B cell (primary cell): ENCODE results near the gene CMTM8. TPM values are rescaled to one million over a fixed set of nuclear protein-coding genes. Genes with fewer than 3 reads are reported as not detected.

Experiments used
- ATAC-seq: fragments of 200-7000 bp; cut with Tn5 transposase; one replicate; pipeline ENCODE4 v1.10.0; 2021; ENCODE audit warnings: low read depth, mild to moderate bottlenecking, moderate number of reproducible peaks, moderate library complexity
- CTCF ChIA-PET: fragments of 350-600 bp; sonication (Branson Sonifier 250); formaldehyde crosslinking; loops from one replicate; lab custom pipeline; 2021; ENCODE audit warnings: antibody characterized with exemption, inconsistent platforms; lab: Charles Lee
- POLR2A ChIA-PET: fragments of 350-600 bp; sonication (Branson Sonifier 250); formaldehyde crosslinking; loops from one replicate; lab custom pipeline; 2021; ENCODE audit warnings: antibody characterized with exemption; lab: Charles Lee
- DNase-seq: peaks from one replicate; pipeline ENCODE4 v3.0.0; 2013
- H2AFZ ChIP-seq: 2 replicates; pipeline ENCODE4 v1.6.1; 2012; ENCODE audit warnings: mild to moderate bottlenecking, low read depth, low read length; ENCODE audit not compliant: insufficient read depth, poor library complexity, severe bottlenecking
- H3K27ac ChIP-seq, 2 donors: 1 replicate in 1 of 2; 2 replicates in 1 of 2; pipeline ENCODE4 v1.5.1; 2012 to 2013; ENCODE audit warnings: low read length in 2 of 2, mild to moderate bottlenecking in 2 of 2, moderate library complexity in 1 of 2
- H3K27me3 ChIP-seq, 4 experiments: fragments of 200-600 bp in 1 of 4; sonication (generic) in 1 of 4; replicated peaks in 1 of 4; 1 replicate in 2 of 4; 2 replicates in 2 of 4; pipeline versions ENCODE4 v1.6.1 to v1.7.0; 2013 to 2016; ENCODE audit warnings: low read length in 3 of 4, mild to moderate bottlenecking in 2 of 4, mixed read lengths in 1 of 4, moderate library complexity in 1 of 4; ENCODE audit not compliant: insufficient read depth in 4 of 4, control insufficient read depth in 3 of 4; ENCODE audit errors: control extremely low read depth in 1 of 4
- H3K36me3 ChIP-seq, 2 experiments: replicated peaks in 1 of 2; 1 replicate in 1 of 2; 2 replicates in 1 of 2; pipeline versions ENCODE4 v1.6.1 to v1.7.1; 2013; ENCODE audit warnings: low read length in 1 of 2; ENCODE audit not compliant: insufficient read depth in 2 of 2, control insufficient read depth in 1 of 2; ENCODE audit errors: control extremely low read depth in 1 of 2, extremely low read depth in 1 of 2
- H3K4me1 ChIP-seq, 2 donors: fragments of 200-600 bp in 1 of 2; sonication (generic) in 1 of 2; 1 replicate in 1 of 2; 2 replicates in 1 of 2; pipeline versions ENCODE4 v1.5.1 to v1.6.1; 2013 to 2017; ENCODE audit warnings: low read length in 2 of 2; ENCODE audit not compliant: control insufficient read depth in 2 of 2, insufficient read depth in 2 of 2
- H3K4me2 ChIP-seq: replicated peaks from 2 replicates; pipeline ENCODE3; 2012; ENCODE audit warnings: mild to moderate bottlenecking, low read depth, low read length; ENCODE audit not compliant: poor library complexity, severe bottlenecking
- H3K4me3 ChIP-seq, 5 experiments: fragments of 200-600 bp in 1 of 5; sonication (generic) in 1 of 5; 1 replicate in 3 of 5; 2 replicates in 2 of 5; pipeline versions ENCODE4 v1.5.1 to v1.7.0; 2011 to 2016; ENCODE audit warnings: low read length in 4 of 5, mild to moderate bottlenecking in 4 of 5, low read depth in 2 of 5, control low read depth in 1 of 5, moderate library complexity in 1 of 5; ENCODE audit not compliant: insufficient read depth in 1 of 5; ENCODE audit errors: control extremely low read depth in 1 of 5, extremely low read depth in 1 of 5
- H3K79me2 ChIP-seq: fragments of 200-600 bp; sonication (generic); one replicate; pipeline ENCODE4 v1.6.0; 2016; ENCODE audit warnings: low read length; ENCODE audit not compliant: control insufficient read depth, insufficient read depth
- H3K9ac ChIP-seq: fragments of 200-600 bp; sonication (generic); 2 replicates; pipeline ENCODE4 v1.6.1; 2017; ENCODE audit warnings: mild to moderate bottlenecking, low read length, moderate library complexity
- H3K9me3 ChIP-seq, 3 donors: one replicate each; pipeline versions ENCODE4 v1.6.1 to v1.7.1; 2013; ENCODE audit warnings: low read length in 2 of 3; ENCODE audit not compliant: control insufficient read depth in 2 of 3, insufficient read depth in 1 of 3; ENCODE audit errors: control extremely low read depth in 1 of 3
- H4K20me1 ChIP-seq: 2 replicates; pipeline ENCODE4 v1.6.0; 2012; ENCODE audit warnings: mild to moderate bottlenecking, low read length; ENCODE audit not compliant: insufficient read depth, control insufficient read depth, poor library complexity, severe bottlenecking
- H3K27ac Mint-ChIP-seq: one replicate; pipeline ENCODE4 v1.8.0; 2021; ENCODE audit warnings: mixed read lengths
- H3K27me3 Mint-ChIP-seq: one replicate; pipeline ENCODE4 v1.8.0; 2021; ENCODE audit warnings: mixed read lengths
- H3K4me1 Mint-ChIP-seq: one replicate; pipeline ENCODE4 v1.8.0; 2021; ENCODE audit warnings: mixed read lengths
- H3K4me3 Mint-ChIP-seq: one replicate; pipeline ENCODE4 v1.8.0; 2021; ENCODE audit warnings: mixed read lengths
- H3K9me3 Mint-ChIP-seq: one replicate; pipeline ENCODE4 v1.8.0; 2022; ENCODE audit warnings: mixed read lengths; ENCODE audit not compliant: insufficient read depth
- EZH2 ChIP-seq: IDR thresholded peaks from 2 replicates; pipeline ENCODE4 v1.6.1; 2012; ENCODE audit warnings: borderline replicate concordance, low read depth, mild to moderate bottlenecking, moderate library complexity, low read length; ENCODE audit not compliant: insufficient read depth, poor library complexity, severe bottlenecking
- WGBS: methylation state at CpG from one replicate; pipeline ENCODE4 v1.1.5; 2013; ENCODE audit warnings: missing lambda C conversion rate; ENCODE audit not compliant: insufficient coverage; 5-methylcytosine and 5-hydroxymethylcytosine counted together
- intact Hi-C: fragments of 100-400 bp; cut with micrococcal nuclease; formaldehyde crosslinking; loops from one replicate; pipeline ENCODE4 v1.10.0; 2022
- polyA plus RNA-seq: library from polyadenylated mRNA; depleted of rRNA; stranded (reverse); fragments of >200 nt; gene quantifications from 2 replicates; pipeline ENCODE4 v1.2.3, GENCODE V29; 2012
- total RNA-seq, 2 donors: library from RNA; stranded (reverse); fragments of 120-200 nt in 1 of 2; gene quantifications; 1 replicate in 1 of 2; 2 replicates in 1 of 2; pipeline versions ENCODE4 v1.2.3 to v1.2.4, GENCODE V29; 2013 to 2022
- TF ChIP-seq, protein P1 (sequence below): fragments of 200-600 bp; IDR thresholded peaks from one replicate; pipeline ENCODE4 v1.8.0; 2022; ENCODE audit warnings: antibody characterized with exemption, mild to moderate bottlenecking

The CMTM8 gene
- total and polyA plus RNA-seq, 2 donors (not counting 1 experiment from before 2014, with no cell fraction given) = 0.25 to 0.28 TPM

- 100% methylated on average over 1 of the region's 2 CpGs for WGBS
- CTCF ChIA-PET = no interaction called here
These were observed 5.0 kb downstream of the CMTM8 start for GRCh38 chr3:32243519-32243918.

GRCh38 chr3:32245200-32245599 is 6.7 kb downstream of the CMTM8 start:
- ATAC-seq (no peak), DNase-seq (no peak)
- H3K27ac ChIP-seq = no peak overlapping the region
- no peak overlapping the region for H3K4me3 Mint-ChIP-seq
- H3K9ac ChIP-seq = no peak overlapping the region
- H4K20me1 ChIP-seq = no peaks in the 10 kb centered on the region
- H3K4me2 ChIP-seq = no peak overlapping the region
- no peaks in the 10 kb centered on the region for H3K36me3 ChIP-seq
- no peaks in the 10 kb centered on the region for H3K9me3 Mint-ChIP-seq
- H3K4me3 ChIP-seq = no peak overlapping the region
- TF ChIP-seq, protein P1, sequence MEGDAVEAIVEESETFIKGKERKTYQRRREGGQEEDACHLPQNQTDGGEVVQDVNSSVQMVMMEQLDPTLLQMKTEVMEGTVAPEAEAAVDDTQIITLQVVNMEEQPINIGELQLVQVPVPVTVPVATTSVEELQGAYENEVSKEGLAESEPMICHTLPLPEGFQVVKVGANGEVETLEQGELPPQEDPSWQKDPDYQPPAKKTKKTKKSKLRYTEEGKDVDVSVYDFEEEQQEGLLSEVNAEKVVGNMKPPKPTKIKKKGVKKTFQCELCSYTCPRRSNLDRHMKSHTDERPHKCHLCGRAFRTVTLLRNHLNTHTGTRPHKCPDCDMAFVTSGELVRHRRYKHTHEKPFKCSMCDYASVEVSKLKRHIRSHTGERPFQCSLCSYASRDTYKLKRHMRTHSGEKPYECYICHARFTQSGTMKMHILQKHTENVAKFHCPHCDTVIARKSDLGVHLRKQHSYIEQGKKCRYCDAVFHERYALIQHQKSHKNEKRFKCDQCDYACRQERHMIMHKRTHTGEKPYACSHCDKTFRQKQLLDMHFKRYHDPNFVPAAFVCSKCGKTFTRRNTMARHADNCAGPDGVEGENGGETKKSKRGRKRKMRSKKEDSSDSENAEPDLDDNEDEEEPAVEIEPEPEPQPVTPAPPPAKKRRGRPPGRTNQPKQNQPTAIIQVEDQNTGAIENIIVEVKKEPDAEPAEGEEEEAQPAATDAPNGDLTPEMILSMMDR = no peak
- TF ChIP-seq EZH2 = no peak
- H2AFZ ChIP-seq = no peak overlapping the region
- intact Hi-C loops = no loop called here
- peaks cover under 1% of the 10 kb centered on the region for H3K4me1 Mint-ChIP-seq
- H3K4me1 ChIP-seq = peaks cover 0 to under 1% of the 10 kb centered on the region in 2 donors
- no peak overlapping the region for H3K27ac Mint-ChIP-seq
- H3K27me3 ChIP-seq = peaks cover 0 to 6% (median 1%) of the 10 kb centered on the region in 4 experiments
- no peaks in the 10 kb centered on the region for H3K9me3 ChIP-seq
- H3K27me3 Mint-ChIP-seq = peaks cover 19% of the 10 kb centered on the region
- no CpG with 5 or more reads among the region's 2 CpGs for WGBS
- ChIA-PET POLR2A (no interaction called here), CTCF (no interaction called here)
- no peaks in the 10 kb centered on the region for H3K79me2 ChIP-seq

More at GRCh38 chr3:32243519-32243918, 5.0 kb downstream of the CMTM8 start:
- Histone ChIP-seq H3K4me3 (no peak overlapping the region), H3K36me3 (no peaks in the 10 kb centered on the region), H3K9ac (no peak overlapping the region), H3K9me3 (no peaks in the 10 kb centered on the region), H3K4me1 (peaks cover 12 to 14% of the 10 kb centered on the region in 2 donors), H3K4me2 (no peak overlapping the region), H3K79me2 (no peaks in the 10 kb centered on the region), H3K27me3 (peaks cover 0 to 20% (median 7%) of the 10 kb centered on the region in 4 experiments), H3K27ac (no peak overlapping the region), H4K20me1 (no peaks in the 10 kb centered on the region), H2AFZ (no peak overlapping the region)
- Mint-ChIP-seq H3K27me3 (peaks cover 34% of the 10 kb centered on the region), H3K4me3 (no peak overlapping the region), H3K9me3 (no peaks in the 10 kb centered on the region), H3K4me1 (peaks cover 13% of the 10 kb centered on the region), H3K27ac (no peak overlapping the region)
- DNase-seq = no peak
- intact Hi-C loops = no loop called here
- TF ChIP-seq EZH2 = no peak
- TF ChIP-seq, protein P1 = no peak
- ATAC-seq = no peak
- POLR2A ChIA-PET = no interaction called here
